Endodermal cell (in vitro differentiated cells): Measurements from ENCODE around the gene KCNJ9. TPM values are rescaled to one million over a fixed set of nuclear protein-coding genes. Genes with fewer than 3 reads are reported as not detected.

Source experiments
- DNase-seq: peaks from one replicate; pipeline ENCODE4 v3.0.0-alpha.2; 2017
- H3K27ac ChIP-seq: 2 replicates; pipeline ENCODE4 v1.5.1; 2013; ENCODE audit warnings: mild to moderate bottlenecking, low read depth, low read length, moderate library complexity
- H3K27me3 ChIP-seq: 2 replicates; pipeline ENCODE4 v1.6.1; 2013; ENCODE audit warnings: mild to moderate bottlenecking, low read length, moderate library complexity; ENCODE audit not compliant: insufficient read depth, control insufficient read depth, poor library complexity, severe bottlenecking
- H3K36me3 ChIP-seq: 2 replicates; pipeline ENCODE4 v1.7.0; 2013; ENCODE audit warnings: mild to moderate bottlenecking, low read length, moderate library complexity; ENCODE audit not compliant: control insufficient read depth, insufficient read depth
- H3K4me1 ChIP-seq: one replicate; pipeline ENCODE4 v1.7.0; 2013; ENCODE audit warnings: low read length; ENCODE audit not compliant: control insufficient read depth, insufficient read depth
- H3K4me3 ChIP-seq: 2 replicates; pipeline ENCODE4 v1.5.1; 2013; ENCODE audit warnings: mild to moderate bottlenecking, low read length, moderate library complexity
- H3K9ac ChIP-seq: 2 replicates; pipeline ENCODE4 v1.6.1; 2013; ENCODE audit warnings: mild to moderate bottlenecking, low read length, moderate library complexity; ENCODE audit not compliant: poor library complexity, severe bottlenecking; ENCODE audit errors: extremely low read depth
- H3K9me3 ChIP-seq: 2 replicates; pipeline ENCODE4 v1.6.1; 2013; ENCODE audit warnings: mild to moderate bottlenecking, low read length, moderate library complexity; ENCODE audit not compliant: control insufficient read depth
- H3K27ac Mint-ChIP-seq: 2 replicates; pipeline ENCODE4 v1.8.0; 2020; ENCODE audit warnings: mixed read lengths
- H3K27me3 Mint-ChIP-seq: 2 replicates; pipeline ENCODE4 v1.8.0; 2021; ENCODE audit warnings: mild to moderate bottlenecking, mixed read lengths; ENCODE audit not compliant: insufficient read depth
- H3K36me3 Mint-ChIP-seq: 2 replicates; pipeline ENCODE4 v1.8.0; 2020; ENCODE audit warnings: low read depth, mixed read lengths
- H3K4me1 Mint-ChIP-seq: 2 replicates; pipeline ENCODE4 v1.8.0; 2020; ENCODE audit warnings: mixed read lengths
- H3K4me3 Mint-ChIP-seq: 2 replicates; pipeline ENCODE4 v1.8.0; 2020; ENCODE audit warnings: mild to moderate bottlenecking, moderate library complexity, mixed read lengths
- H3K9me3 Mint-ChIP-seq: 2 replicates; pipeline ENCODE4 v1.8.0; 2020; ENCODE audit warnings: mild to moderate bottlenecking, mixed read lengths
- WGBS, 2 experiments: methylation state at CpG; one replicate each; pipeline versions ENCODE4 v1.1.5 to v1.1.7; 2013; ENCODE audit warnings: missing lambda C conversion rate in 2 of 2, mixed read lengths in 1 of 2; ENCODE audit not compliant: insufficient coverage in 1 of 2, insufficient read length in 1 of 2; 5-methylcytosine and 5-hydroxymethylcytosine counted together
- total RNA-seq, 2 donors: library from RNA; stranded (reverse); fragmentation: NEBNext Ultra II Directional in 1 of 2; extraction: Animal tissue kit (Norgen Biotek cat#: 25700) in 1 of 2; gene quantifications; 2 replicates in 1 of 2; 3 replicates in 1 of 2; pipeline ENCODE4 v1.2.1, GENCODE V29; 2021
- TF ChIP-seq, protein P1 (sequence below): fragments of 200-600 bp; sonication (generic); conservative IDR thresholded peaks from 2 replicates; pipeline ENCODE4 v1.5.0; 2021; ENCODE audit warnings: antibody characterized with exemption, mild to moderate bottlenecking

KCNJ9 gene
- total RNA-seq, 2 donors from 2014 or later: not detected

DNA sequence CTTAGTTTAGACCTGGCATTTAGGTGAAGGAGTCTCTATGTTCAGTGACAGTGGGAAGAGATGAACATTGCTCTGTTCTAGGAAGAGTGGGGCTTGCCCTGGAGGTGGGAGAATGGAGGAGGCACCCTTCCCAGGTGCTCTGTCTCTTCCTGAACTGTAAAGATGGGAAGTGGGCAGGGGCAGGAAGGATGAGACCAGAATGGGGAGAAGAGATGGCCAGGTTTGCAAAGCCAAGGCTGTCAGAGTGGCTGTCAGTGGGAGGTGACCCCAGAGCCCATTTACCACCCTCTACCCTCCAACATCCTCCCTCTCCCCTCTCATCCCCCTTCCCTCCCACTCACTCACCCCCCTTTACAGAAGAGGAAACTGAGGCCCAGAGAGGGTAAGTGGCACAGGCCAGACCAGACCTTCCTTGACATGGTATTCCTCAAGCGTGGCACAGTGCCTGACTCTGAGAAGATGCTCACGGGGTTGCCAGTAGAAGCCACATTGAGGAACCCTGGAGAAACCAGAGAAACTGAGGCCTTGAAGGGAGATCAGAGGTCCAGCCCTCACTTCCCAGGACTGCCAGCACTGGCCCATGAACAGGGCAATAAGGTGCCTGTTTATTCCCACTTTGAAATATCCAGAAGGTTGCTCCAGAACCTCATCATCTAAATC is 18.5 kb downstream of the KCNJ9 start:
- H3K36me3 ChIP-seq: no peaks in the 10 kb centered on the region
- no peak overlapping the region for H3K4me3 ChIP-seq
- Mint-ChIP-seq H3K4me3 (no peak overlapping the region), H3K4me1 (peaks cover 31% of the 10 kb centered on the region), H3K36me3 (no peaks in the 10 kb centered on the region), H3K9me3 (no peaks in the 10 kb centered on the region), H3K27me3 (peaks cover 1% of the 10 kb centered on the region), H3K27ac (no peak overlapping the region)
- no peaks in the 10 kb centered on the region for H3K27me3 ChIP-seq
- no peaks in the 10 kb centered on the region for H3K9me3 ChIP-seq
- no peak overlapping the region for H3K9ac ChIP-seq
- peaks cover 4% of the 10 kb centered on the region for H3K4me1 ChIP-seq
- TF ChIP-seq, protein P1, sequence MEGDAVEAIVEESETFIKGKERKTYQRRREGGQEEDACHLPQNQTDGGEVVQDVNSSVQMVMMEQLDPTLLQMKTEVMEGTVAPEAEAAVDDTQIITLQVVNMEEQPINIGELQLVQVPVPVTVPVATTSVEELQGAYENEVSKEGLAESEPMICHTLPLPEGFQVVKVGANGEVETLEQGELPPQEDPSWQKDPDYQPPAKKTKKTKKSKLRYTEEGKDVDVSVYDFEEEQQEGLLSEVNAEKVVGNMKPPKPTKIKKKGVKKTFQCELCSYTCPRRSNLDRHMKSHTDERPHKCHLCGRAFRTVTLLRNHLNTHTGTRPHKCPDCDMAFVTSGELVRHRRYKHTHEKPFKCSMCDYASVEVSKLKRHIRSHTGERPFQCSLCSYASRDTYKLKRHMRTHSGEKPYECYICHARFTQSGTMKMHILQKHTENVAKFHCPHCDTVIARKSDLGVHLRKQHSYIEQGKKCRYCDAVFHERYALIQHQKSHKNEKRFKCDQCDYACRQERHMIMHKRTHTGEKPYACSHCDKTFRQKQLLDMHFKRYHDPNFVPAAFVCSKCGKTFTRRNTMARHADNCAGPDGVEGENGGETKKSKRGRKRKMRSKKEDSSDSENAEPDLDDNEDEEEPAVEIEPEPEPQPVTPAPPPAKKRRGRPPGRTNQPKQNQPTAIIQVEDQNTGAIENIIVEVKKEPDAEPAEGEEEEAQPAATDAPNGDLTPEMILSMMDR: no peak
- WGBS, 2 experiments: 91 to 95% methylated on average over 2 of the region's 2 CpGs
- DNase-seq: no peak
- no peak overlapping the region for H3K27ac ChIP-seq

GRCh38 chr1:160101037-160101716 is 19.8 kb downstream of the KCNJ9 start:
- Histone ChIP-seq H3K9me3 (no peaks in the 10 kb centered on the region), H3K36me3 (no peaks in the 10 kb centered on the region), H3K27ac (no peak overlapping the region), H3K4me1 (peaks cover 4% of the 10 kb centered on the region), H3K27me3 (no peaks in the 10 kb centered on the region), H3K9ac (no peak overlapping the region), H3K4me3 (no peak overlapping the region)
- Mint-ChIP-seq H3K9me3 (no peaks in the 10 kb centered on the region), H3K36me3 (no peaks in the 10 kb centered on the region), H3K27me3 (peaks cover 1% of the 10 kb centered on the region), H3K4me1 (peaks cover 23% of the 10 kb centered on the region), H3K27ac (no peak overlapping the region), H3K4me3 (no peak overlapping the region)
- DNase-seq: peak; percentile 93
- 32 to 40% methylated on average over 1 to 13 of the region's 13 CpGs for WGBS, 2 experiments
- TF ChIP-seq, protein P1: peak; percentile 96

DNA sequence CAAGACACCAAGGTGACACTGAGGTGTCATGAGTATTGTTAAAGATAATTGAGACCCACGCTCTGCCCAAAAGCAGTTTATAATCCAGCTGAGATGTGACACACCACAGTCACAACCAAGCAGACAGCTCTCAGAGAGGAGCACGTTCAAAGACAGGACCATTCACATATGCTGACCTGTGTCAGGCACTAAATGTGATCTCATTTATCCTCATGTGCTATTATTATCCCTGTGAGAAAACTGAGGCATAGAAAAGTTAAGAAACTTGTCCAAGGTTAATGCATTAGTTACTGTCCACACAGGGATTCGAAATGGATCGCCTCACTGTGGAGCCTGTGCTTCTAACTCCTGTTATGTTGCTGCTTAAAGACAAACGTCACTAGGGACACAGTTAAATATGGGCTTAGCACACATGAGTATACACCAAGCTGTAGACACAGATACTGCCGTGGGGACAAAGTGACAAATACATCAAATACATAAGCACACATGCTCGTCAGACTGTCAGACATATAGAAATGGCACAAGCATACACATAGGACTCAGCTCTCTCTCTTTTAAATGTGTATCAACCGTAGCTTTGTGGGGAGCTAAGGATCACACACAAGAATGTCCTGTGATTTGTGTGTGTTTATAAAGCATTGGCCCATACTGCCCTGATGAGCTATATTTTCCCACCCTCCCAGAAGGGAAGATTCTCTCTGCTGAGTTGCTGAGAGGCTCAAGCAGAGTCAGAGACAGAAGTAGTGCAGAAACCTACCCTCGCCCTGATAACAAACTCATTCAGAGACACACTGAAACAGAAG is 20.6 kb downstream of the KCNJ9 start:
- Histone ChIP-seq H3K4me3 (no peak overlapping the region), H3K4me1 (peaks cover 4% of the 10 kb centered on the region), H3K9me3 (no peaks in the 10 kb centered on the region), H3K9ac (no peak overlapping the region), H3K36me3 (no peaks in the 10 kb centered on the region), H3K27me3 (no peaks in the 10 kb centered on the region), H3K27ac (no peak overlapping the region)
- TF ChIP-seq, protein P1: no peak
- Mint-ChIP-seq H3K27ac (no peak overlapping the region), H3K36me3 (no peaks in the 10 kb centered on the region), H3K27me3 (peaks cover 1% of the 10 kb centered on the region), H3K4me1 (peaks cover 17% of the 10 kb centered on the region), H3K4me3 (no peak overlapping the region), H3K9me3 (no peaks in the 10 kb centered on the region)
- WGBS, 2 experiments: 87 to 90% methylated on average over 6 to 9 of the region's 9 CpGs
- no peak for DNase-seq
